GM18873 (cell line): Measurements from ENCODE around the gene SERPINA10.
"Not testable (repeated sequence)": the region's sequence is repeated elsewhere in the genome, so short reads cannot be mapped to it uniquely, and the experiment has no call there.

Source experiments
- ATAC-seq: cut with Tn5 transposase; IDR thresholded peaks from one replicate; pipeline ENCODE4 v1.9.1; 2021; ENCODE audit warnings: mild to moderate bottlenecking, moderate library complexity, moderate number of reproducible peaks; ENCODE audit not compliant: unreplicated experiment, low FRiP score

SERPINA10 gene

GRCh38 chr14:94288610-94289465, 4.2 kb downstream of the SERPINA10 start:
- ATAC-seq = no peak

GRCh38 chr14:94285158-94285557, 7.9 kb downstream of the SERPINA10 start:
- ATAC-seq = no peak

DNA sequence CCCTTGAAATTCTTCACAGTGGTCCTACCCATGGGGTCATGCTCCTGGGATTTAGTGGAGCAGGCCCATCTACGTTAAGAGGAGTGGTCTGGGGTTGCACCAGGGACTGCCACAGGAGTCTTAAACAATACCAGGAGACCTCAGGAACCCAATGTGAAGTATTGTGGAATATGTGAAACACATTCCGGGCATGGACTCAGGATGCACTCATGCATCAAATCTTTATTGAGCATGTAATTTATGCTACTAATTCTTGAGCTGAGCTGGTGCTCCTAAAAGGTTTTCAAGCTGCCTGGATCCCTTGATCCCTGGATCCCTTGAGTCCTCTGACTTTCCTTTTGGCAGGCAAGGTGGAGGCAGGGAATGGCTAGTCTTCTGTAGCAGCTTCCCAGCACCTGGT, 8.8 kb downstream of the SERPINA10 start:
- no peak for ATAC-seq

GRCh38 chr14:94282991-94283723, 9.9 kb downstream of the SERPINA10 start:
- no peak for ATAC-seq

GRCh38 chr14:94278731-94279130, 14.3 kb downstream of the SERPINA10 start:
- ATAC-seq = no peak

DNA sequence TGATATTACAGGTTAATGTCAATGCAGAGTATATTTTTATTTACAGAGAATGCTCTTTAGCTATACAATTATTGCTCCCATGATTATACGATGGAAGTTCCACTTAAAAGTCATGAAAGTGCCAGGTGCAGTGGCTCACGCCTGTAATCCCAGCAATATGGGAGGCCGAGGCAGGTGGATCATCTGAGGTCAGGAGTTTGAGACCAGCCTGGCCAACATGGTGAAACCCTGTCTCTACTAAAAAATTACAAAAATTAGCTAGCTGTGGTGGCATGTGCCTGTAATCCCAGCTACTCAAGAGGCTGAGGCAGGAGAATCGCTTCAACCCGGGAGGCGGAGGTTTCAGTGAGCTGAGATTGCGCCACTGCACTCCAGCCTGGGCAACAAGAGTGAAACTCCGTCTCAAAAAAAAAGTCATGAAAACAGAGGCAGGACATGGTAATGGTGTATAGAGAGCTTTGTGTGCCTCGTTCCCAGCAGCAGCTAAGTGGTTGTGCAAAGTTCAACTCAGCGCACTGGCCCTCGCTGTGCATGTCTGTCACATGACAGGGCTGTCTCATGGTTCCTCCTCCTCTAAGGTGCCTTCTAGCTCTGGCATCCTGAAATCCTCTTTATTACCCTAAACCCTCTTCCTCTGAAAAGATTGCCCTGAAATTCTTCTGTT, 16.0 kb downstream of the SERPINA10 start:
- ATAC-seq = not testable (repeated sequence)

DNA sequence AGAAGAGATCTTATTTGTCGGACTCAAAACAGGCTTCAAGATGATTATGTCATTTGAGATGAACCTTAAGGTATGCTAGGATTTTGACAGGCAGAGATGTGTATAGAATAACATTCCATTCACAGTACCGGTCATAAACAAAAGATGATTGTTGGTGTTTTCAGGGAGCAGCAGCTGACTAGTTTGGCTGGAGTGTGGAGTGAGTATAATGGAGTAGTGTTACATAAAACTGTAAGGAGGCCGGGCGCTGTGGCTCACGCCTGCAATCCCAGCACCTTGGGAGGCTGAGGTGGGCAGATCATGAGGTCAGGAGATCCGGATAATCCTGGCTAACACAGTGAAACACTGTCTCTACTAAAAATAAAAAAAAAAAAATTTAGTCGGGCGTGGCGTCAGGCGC, 23.9 kb downstream of the SERPINA10 start:
- ATAC-seq = no peak

- not testable (repeated sequence) for ATAC-seq
These were observed 24.5 kb downstream of the SERPINA10 start for GRCh38 chr14:94268582-94268981.

- no peak for ATAC-seq
These were observed 25.7 kb downstream of the SERPINA10 start for GRCh38 chr14:94267352-94267751.

- not testable (repeated sequence) for ATAC-seq
These were observed 28.9 kb downstream of the SERPINA10 start for GRCh38 chr14:94264195-94264594.

DNA sequence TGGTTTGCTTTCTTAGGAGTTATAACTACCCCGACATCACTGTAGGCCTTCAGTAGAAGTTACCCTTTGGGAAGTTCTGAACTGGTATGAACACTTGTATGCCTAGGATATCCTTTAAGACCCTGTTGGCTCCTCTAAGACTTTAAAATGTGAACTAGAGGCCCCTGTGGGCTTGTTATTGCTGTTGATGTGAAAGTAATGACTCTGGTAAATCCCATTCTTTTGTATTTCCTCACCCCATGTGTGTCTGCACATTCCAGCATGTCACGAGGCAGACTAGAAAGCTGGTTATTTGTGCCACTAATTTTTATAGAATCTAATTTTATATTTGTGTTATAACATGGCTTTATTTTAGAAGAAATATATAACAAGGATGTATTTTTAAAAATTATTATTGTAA, 48.9 kb downstream of the SERPINA10 start:
- ATAC-seq = no peak

GRCh38 chr14:94239406-94239805, 53.7 kb downstream of the SERPINA10 start:
- ATAC-seq = no peak

DNA sequence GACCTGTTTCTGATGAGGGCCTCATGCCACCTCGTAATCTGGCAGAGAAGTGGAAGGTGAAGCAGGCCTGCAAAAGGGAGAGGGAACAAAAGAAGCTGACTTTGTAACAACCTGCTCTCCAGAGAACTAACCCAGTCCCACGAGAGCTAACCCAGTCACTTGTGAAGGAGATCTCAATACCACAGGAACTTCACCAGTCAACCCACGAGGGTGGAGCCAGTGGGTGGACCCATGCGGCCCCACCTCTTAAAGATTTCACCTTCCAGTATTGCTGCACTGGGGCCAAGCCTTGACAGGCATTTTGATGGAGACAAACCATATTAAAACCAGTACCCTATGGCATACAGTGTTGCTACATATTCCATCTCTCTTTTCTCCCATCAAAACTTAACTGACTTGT, 55.1 kb downstream of the SERPINA10 start:
- ATAC-seq = no peak

- no peak for ATAC-seq
These were observed 56.0 kb downstream of the SERPINA10 start for GRCh38 chr14:94237046-94237445.
